Urinary bladder (tissue), 4 donors: ENCODE results near the gene COPB1. TPM values are rescaled to one million over a fixed set of nuclear protein-coding genes. Genes with fewer than 3 reads are reported as not detected.

Experiments
- DNase-seq: peaks from one replicate; pipeline ENCODE4 v3.0.0-alpha.2; 2015; ENCODE audit errors: extremely low spot score
- H3K27ac ChIP-seq: one replicate; pipeline ENCODE4 v1.5.1; 2013; ENCODE audit warnings: low read depth, mild to moderate bottlenecking, moderate library complexity
- H3K36me3 ChIP-seq: one replicate; pipeline ENCODE4 v1.6.1; 2013; ENCODE audit warnings: mild to moderate bottlenecking, moderate library complexity; ENCODE audit not compliant: insufficient read depth
- H3K4me1 ChIP-seq: one replicate; pipeline ENCODE4 v1.6.1; 2013; ENCODE audit warnings: mild to moderate bottlenecking, moderate library complexity; ENCODE audit not compliant: insufficient read depth
- H3K4me3 ChIP-seq: one replicate; pipeline ENCODE4 v1.5.1; 2013; ENCODE audit warnings: low read depth, low read length
- WGBS: extraction: QIAGEN DNeasy Blood & Tissue Kit; methylation state at CpG from one replicate; pipeline ENCODE4 v1.1.7; 2013; 5-methylcytosine and 5-hydroxymethylcytosine counted together
- polyA plus RNA-seq: library from polyadenylated mRNA; stranded (reverse); fragments of 200-250 nt; gene quantifications from one replicate; pipeline ENCODE4 v1.2.3, GENCODE V29; 2013
- small RNA-seq: library from RNA; depleted of rRNA; stranded (forward); fragments of <200 nt; gene quantifications from one replicate; pipeline ENCODE3, GENCODE V24; 2014
- total RNA-seq: library from RNA; depleted of rRNA; stranded (reverse); fragments of >200 nt; gene quantifications from one replicate; pipeline ENCODE4 v1.2.3, GENCODE V29; 2014
- donor health status: healthy with polysubstance abuse.
- donor health status: healthy.

Gene COPB1
- total and polyA plus RNA-seq, 2 donors, result 58.2 to 258 TPM

- Histone ChIP-seq H3K4me1 (no peaks in the 10 kb centered on the region), H3K27ac (no peak overlapping the region), H3K36me3 (no peaks in the 10 kb centered on the region), H3K4me3 (no peak overlapping the region)
- WGBS, result 65% methylated on average over 4 of the region's 4 CpGs
- no peak for DNase-seq
These were observed 86.1 kb downstream of the COPB1 start for GRCh38 chr11:14413307-14414069.

GRCh38 chr11:14411818-14412217 is 87.8 kb downstream of the COPB1 start:
- H3K36me3 ChIP-seq, result no peaks in the 10 kb centered on the region
- H3K4me3 ChIP-seq, result no peak overlapping the region
- DNase-seq, result no peak
- no peak overlapping the region for H3K27ac ChIP-seq
- H3K4me1 ChIP-seq, result no peaks in the 10 kb centered on the region

- H3K4me1 ChIP-seq, result no peaks in the 10 kb centered on the region
- no peak for DNase-seq
- no peak overlapping the region for H3K4me3 ChIP-seq
- 80% methylated on average over 3 of the region's 3 CpGs for WGBS
- H3K36me3 ChIP-seq, result no peaks in the 10 kb centered on the region
- H3K27ac ChIP-seq, result no peak overlapping the region
These were observed 89.7 kb downstream of the COPB1 start for GRCh38 chr11:14409891-14410290.

GRCh38 chr11:14408612-14409011 is 91.0 kb downstream of the COPB1 start:
- no peak for DNase-seq
- no peak overlapping the region for H3K4me3 ChIP-seq
- WGBS, result 91% methylated on average over 2 of the region's 2 CpGs
- no peak overlapping the region for H3K27ac ChIP-seq
- H3K36me3 ChIP-seq, result no peaks in the 10 kb centered on the region
- no peaks in the 10 kb centered on the region for H3K4me1 ChIP-seq

Small RNA genes within 50 kb of the gene (small RNA-seq; reads per million reads assigned to genes)
- gene RNU7-49P, result not detected

Other genes starting within 250 kb of the COPB1 start
- 46.7 TPM for gene RRAS2, start 140.6 kb downstream of the COPB1 start, total RNA-seq
- gene RRAS2, start 140.6 kb downstream of the COPB1 start, polyA plus RNA-seq, result 23.4 TPM
- 134 TPM for gene PSMA1, start 20.6 kb upstream of the COPB1 start, total RNA-seq
- 122 TPM for gene PSMA1, start 20.6 kb upstream of the COPB1 start, polyA plus RNA-seq
- gene PDE3B, start 144.0 kb upstream of the COPB1 start, total RNA-seq, result 40.6 TPM
- 17.7 TPM for gene PDE3B, start 144.0 kb upstream of the COPB1 start, polyA plus RNA-seq